A549 treated with dexamethasone at 1 μM for 4 hours (cell line): ENCODE measurements around the gene ABHD10. TPM values are rescaled to one million over a fixed set of nuclear protein-coding genes. Genes with fewer than 3 reads are reported as not detected.

Source experiments
- total RNA-seq: library from RNA; stranded (reverse); fragments of 200-300 nt; extraction: Qiagen RNA extraction; gene quantifications from 5 replicates; pipeline ENCODE4 v1.2.3, GENCODE V29; 2022

The ABHD10 gene
- total RNA-seq, result 15.4 to 18.9 TPM (median 18.3 TPM) in 5 replicates

GRCh38 chr3:111978583-111979433 lies at the start of gene ABHD10:
ABHD10 (plus strand) TSS chr3:111979026; CDS start chr3:111979062, 36 bp downstream.

DNA sequence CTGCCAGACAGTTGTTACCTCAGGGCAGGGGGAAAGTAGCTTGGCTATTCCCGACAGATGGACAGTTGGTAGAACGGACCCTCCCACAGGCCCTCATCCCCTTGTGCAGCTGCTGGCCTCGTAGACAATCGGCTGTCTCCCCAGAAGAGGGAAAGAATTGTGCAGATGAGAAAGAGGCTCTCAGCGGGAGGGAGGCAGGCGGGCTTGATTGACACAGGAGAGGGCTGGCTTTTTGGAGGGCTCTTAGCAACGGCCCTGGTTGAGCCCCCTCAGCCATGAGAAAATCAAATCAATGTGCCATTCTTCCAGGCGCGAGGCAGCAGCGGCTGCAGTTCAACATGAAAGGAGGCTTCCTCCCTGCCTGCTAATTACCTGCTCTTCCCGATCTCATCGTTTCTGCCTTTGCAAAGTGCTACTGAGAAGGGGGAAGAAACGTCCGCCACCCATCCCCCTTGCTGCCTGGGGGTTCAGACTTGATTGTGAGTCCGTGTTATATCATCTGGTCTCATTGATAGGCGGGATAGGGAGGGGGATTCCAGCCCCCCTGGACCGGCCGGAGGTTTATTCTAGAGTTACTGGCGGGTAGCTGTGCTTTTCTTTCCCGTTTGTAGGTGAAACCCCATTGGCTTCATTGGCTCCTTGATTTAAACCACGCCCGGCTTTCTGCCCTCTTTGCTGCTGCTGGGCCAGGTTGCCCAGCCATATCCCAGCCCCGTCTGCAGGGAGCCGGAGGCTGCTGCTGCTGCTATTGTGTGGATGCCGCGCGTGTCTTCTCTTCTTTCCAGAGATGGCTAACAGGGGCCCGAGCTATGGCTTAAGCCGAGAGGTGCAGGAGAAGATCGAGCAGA lies 20.0 kb downstream of the ABHD10 start, which contains the start of gene TAGLN3:
Gene TAGLN3, plus strand, starts transcription at position 287 of the 848 bp plus-strand sequence. Its CDS starts 501 bp downstream, at position 788.

GRCh38 chr3:112034436-112034835 lies 55.6 kb downstream of the ABHD10 start, which contains the start of gene TMPRSS7:
TMPRSS7 (plus strand) TSS chr3:112034736; CDS start chr3:112034846, 110 bp downstream.

Other genes with a start within 250 kb of the ABHD10 start
- gene PHLDB2, start 119.8 kb upstream of the ABHD10 start, total RNA-seq, result 13.4 to 23.0 TPM (median 20.3 TPM) in 5 replicates
- gene TAGLN3, start 19.9 kb downstream of the ABHD10 start, total RNA-seq, result not detected in 5 replicates
- gene TMPRSS7, start 55.7 kb downstream of the ABHD10 start, total RNA-seq, result 0.06 to 0.14 TPM (median 0.08 TPM) in 5 replicates
- gene C3orf52, start 107.4 kb downstream of the ABHD10 start, total RNA-seq, result 8.7 to 11.3 TPM (median 10.4 TPM) in 5 replicates
- not detected in 5 replicates for gene GCSAM, start 154.2 kb downstream of the ABHD10 start, total RNA-seq